Measurements from ENCODE around the gene CYP26B1.

Gene CYP26B1

DNA sequence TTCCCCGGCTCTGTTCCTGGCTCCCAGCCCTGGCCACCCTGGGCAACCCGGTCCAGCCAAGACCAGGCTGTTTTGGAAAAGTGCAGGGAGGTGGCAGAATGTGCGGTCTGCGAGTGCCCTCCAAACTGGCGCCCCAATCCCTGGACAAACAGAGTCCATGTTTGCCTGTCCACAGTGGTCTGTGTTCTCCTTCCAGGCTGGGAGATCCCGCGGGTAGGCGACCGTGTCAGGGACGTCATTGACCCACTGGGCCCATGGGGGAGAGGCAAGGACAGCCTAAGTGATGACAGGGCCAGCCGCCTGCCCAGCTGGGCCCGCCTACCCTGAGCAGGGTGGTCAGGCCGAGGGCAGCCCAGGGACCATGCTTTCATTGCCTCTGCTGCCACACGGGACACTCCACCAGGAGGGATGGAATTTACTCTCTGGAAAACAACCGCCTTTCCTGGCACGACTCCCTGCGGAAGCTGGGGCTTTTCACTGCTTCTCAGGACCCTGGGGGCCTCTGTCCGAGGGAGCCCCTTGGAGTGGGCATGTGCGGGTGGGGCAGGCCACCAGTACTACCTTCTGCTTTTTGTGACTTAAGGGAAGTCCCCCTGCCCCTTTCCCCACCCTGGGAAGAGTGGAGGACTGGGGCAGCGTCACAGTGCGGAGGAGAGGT, 20.1 kb downstream of the CYP26B1 start:
- no peak overlapping the region for H3K4me3 ChIP-seq (ENCODE audit: low read length)
- no peaks in the 10 kb centered on the region for H3K4me1 ChIP-seq (ENCODE audit: insufficient read depth, low read length)
- H3K9me3 ChIP-seq (ENCODE audit: low read length): no peaks in the 10 kb centered on the region
- no peaks in the 10 kb centered on the region for H3K36me3 ChIP-seq (ENCODE audit: insufficient read depth, low read length)
- peaks cover 13% of the 10 kb centered on the region for H3K27me3 ChIP-seq (ENCODE audit: insufficient read depth, low read length)
- H2AFZ ChIP-seq (ENCODE audit: low read depth, low read length): no peak overlapping the region

DNA sequence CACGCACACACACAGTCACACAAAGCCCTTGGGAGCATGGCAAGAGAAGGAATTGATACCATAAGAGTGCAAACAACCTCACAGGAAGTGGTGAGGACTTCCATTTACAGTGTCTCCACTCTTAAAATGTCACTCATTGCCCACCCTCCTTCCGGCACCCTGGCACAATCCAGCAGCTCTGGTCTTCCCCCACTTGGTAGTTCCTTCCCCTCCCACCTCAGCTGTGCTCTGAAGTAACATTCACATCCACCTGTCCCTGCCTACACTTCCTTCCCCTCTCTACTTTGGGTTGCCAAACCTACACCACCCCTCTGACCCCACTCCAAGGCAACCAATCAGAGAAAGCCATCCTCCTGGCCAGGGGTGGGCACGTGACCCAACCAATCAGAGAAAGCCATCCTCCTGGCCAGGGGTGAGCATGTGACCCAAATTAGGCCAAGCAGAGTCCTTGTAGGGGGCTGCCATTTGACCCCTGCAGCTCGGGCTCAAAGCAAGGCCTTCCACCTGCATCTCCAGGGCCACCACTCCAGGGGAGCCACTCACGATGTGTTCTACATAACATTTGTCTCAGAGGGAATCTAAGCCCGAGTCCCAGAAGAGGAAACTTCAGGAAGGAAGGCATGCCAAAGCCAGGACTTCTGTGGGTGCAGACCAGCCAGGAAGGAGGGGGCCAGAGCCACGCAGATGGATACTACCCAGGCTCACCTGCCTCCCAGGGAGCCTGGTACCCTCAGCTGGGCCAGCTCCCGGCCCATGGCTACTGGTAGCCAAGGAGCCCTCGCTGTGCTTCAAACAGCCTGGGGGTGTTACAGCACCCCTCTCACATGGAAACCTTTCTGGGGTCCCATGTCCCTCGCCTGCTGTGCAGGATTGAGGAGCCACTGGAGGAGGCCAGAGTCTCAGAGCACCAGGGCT, 21.2 kb downstream of the CYP26B1 start:
- Histone ChIP-seq H3K4me1 (ENCODE audit: insufficient read depth, low read length) (no peaks in the 10 kb centered on the region), H2AFZ (ENCODE audit: low read depth, low read length) (no peak overlapping the region), H3K36me3 (ENCODE audit: insufficient read depth, low read length) (no peaks in the 10 kb centered on the region)

GRCh38 chr2:72124376-72124775, 23.3 kb downstream of the CYP26B1 start:
- no peak overlapping the region for H3K4me3 ChIP-seq (ENCODE audit: low read length)
- no peaks in the 10 kb centered on the region for H3K27me3 ChIP-seq (ENCODE audit: insufficient read depth, low read length)

More for the DNA sequence above, 21.2 kb downstream of the CYP26B1 start:
- Histone ChIP-seq H3K9me3 (ENCODE audit: low read length) (no peaks in the 10 kb centered on the region), H3K27me3 (ENCODE audit: insufficient read depth, low read length) (peaks cover 8% of the 10 kb centered on the region), H3K4me3 (ENCODE audit: low read length) (no peak overlapping the region)

DNA sequence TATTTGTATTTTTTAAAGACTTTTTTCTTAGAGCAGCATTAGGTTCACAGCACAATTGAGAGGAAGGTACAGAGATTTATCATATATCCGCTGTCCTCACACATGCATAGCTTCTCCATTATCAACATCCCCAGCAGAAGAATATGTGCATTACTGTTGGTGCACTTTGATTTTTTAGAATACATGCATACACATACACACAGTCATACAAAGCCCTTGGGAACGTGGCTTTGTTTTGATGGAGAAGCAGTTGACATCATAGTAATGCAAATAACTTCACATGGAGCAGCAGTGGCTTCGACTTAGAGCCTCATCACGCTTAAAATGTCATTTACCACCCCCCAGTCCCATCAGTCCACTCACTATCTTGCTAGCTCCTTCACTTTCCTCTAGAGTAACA, 26.5 kb downstream of the CYP26B1 start:
- Histone ChIP-seq H3K4me1 (ENCODE audit: insufficient read depth, low read length) (peaks cover 2% of the 10 kb centered on the region), H3K36me3 (ENCODE audit: insufficient read depth, low read length) (no peaks in the 10 kb centered on the region), H2AFZ (ENCODE audit: low read depth, low read length) (no peak overlapping the region), H3K9me3 (ENCODE audit: low read length) (no peaks in the 10 kb centered on the region), H3K27me3 (ENCODE audit: insufficient read depth, low read length) (no peaks in the 10 kb centered on the region), H3K4me3 (ENCODE audit: low read length) (no peak overlapping the region)

More at GRCh38 chr2:72124376-72124775, 23.3 kb downstream of the CYP26B1 start:
- H3K9me3 ChIP-seq (ENCODE audit: low read length): no peaks in the 10 kb centered on the region
- no peak overlapping the region for H2AFZ ChIP-seq (ENCODE audit: low read depth, low read length)
- H3K36me3 ChIP-seq (ENCODE audit: insufficient read depth, low read length): no peaks in the 10 kb centered on the region
- no peaks in the 10 kb centered on the region for H3K4me1 ChIP-seq (ENCODE audit: insufficient read depth, low read length)

DNA sequence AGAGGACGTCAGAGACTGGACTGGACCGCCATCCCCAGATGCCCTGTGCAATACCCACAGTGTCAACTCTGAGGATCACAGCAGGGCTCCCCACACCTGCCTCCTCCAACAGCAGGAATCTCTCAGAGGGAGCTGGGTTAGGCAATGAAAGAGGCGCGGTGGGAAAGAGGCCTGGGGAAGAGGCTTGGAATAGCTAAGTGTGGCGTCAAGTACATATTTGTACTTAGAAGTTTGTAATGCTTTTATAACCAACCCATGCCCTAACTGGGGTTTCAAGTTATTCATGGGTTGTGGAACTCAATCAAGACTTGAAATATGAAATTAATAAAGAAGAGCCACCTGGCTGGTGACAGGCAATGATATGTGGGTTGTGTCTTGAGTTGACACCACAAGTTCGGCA, 28.7 kb downstream of the CYP26B1 start:
- Histone ChIP-seq H3K36me3 (ENCODE audit: insufficient read depth, low read length) (no peaks in the 10 kb centered on the region), H3K27me3 (ENCODE audit: insufficient read depth, low read length) (no peaks in the 10 kb centered on the region), H3K4me3 (ENCODE audit: low read length) (no peak overlapping the region), H2AFZ (ENCODE audit: low read depth, low read length) (no peak overlapping the region), H3K4me1 (ENCODE audit: insufficient read depth, low read length) (peaks cover 15% of the 10 kb centered on the region), H3K9me3 (ENCODE audit: low read length) (no peaks in the 10 kb centered on the region)

GRCh38 chr2:72118386-72118785, 29.3 kb downstream of the CYP26B1 start:
- Histone ChIP-seq H3K36me3 (ENCODE audit: insufficient read depth, low read length) (no peaks in the 10 kb centered on the region), H3K9me3 (ENCODE audit: low read length) (no peaks in the 10 kb centered on the region), H3K4me3 (ENCODE audit: low read length) (no peak overlapping the region), H3K4me1 (ENCODE audit: insufficient read depth, low read length) (peaks cover 15% of the 10 kb centered on the region), H3K27me3 (ENCODE audit: insufficient read depth, low read length) (no peaks in the 10 kb centered on the region), H2AFZ (ENCODE audit: low read depth, low read length) (no peak overlapping the region)

- Histone ChIP-seq H3K27me3 (ENCODE audit: insufficient read depth, low read length) (no peaks in the 10 kb centered on the region), H2AFZ (ENCODE audit: low read depth, low read length) (no peak overlapping the region), H3K4me3 (ENCODE audit: low read length) (no peak overlapping the region), H3K4me1 (ENCODE audit: insufficient read depth, low read length) (peaks cover 15% of the 10 kb centered on the region), H3K36me3 (ENCODE audit: insufficient read depth, low read length) (no peaks in the 10 kb centered on the region), H3K9me3 (ENCODE audit: low read length) (no peaks in the 10 kb centered on the region)
Measured at GRCh38 chr2:72117718-72118117, 29.9 kb downstream of the CYP26B1 start.

GRCh38 chr2:72117029-72117428, 30.6 kb downstream of the CYP26B1 start:
- no peaks in the 10 kb centered on the region for H3K36me3 ChIP-seq (ENCODE audit: insufficient read depth, low read length)
- H3K9me3 ChIP-seq (ENCODE audit: low read length): no peaks in the 10 kb centered on the region
- no peak overlapping the region for H3K4me3 ChIP-seq (ENCODE audit: low read length)
- no peaks in the 10 kb centered on the region for H3K27me3 ChIP-seq (ENCODE audit: insufficient read depth, low read length)
- no peak overlapping the region for H2AFZ ChIP-seq (ENCODE audit: low read depth, low read length)
- peaks cover 15% of the 10 kb centered on the region for H3K4me1 ChIP-seq (ENCODE audit: insufficient read depth, low read length)

- no peak overlapping the region for H3K4me3 ChIP-seq (ENCODE audit: low read length)
- no peaks in the 10 kb centered on the region for H3K9me3 ChIP-seq (ENCODE audit: low read length)
- H3K4me1 ChIP-seq (ENCODE audit: insufficient read depth, low read length): peaks cover 15% of the 10 kb centered on the region
- H2AFZ ChIP-seq (ENCODE audit: low read depth, low read length): no peak overlapping the region
- H3K36me3 ChIP-seq (ENCODE audit: insufficient read depth, low read length): no peaks in the 10 kb centered on the region
- no peaks in the 10 kb centered on the region for H3K27me3 ChIP-seq (ENCODE audit: insufficient read depth, low read length)
Measured at GRCh38 chr2:72116081-72116533, 31.6 kb downstream of the CYP26B1 start.

DNA sequence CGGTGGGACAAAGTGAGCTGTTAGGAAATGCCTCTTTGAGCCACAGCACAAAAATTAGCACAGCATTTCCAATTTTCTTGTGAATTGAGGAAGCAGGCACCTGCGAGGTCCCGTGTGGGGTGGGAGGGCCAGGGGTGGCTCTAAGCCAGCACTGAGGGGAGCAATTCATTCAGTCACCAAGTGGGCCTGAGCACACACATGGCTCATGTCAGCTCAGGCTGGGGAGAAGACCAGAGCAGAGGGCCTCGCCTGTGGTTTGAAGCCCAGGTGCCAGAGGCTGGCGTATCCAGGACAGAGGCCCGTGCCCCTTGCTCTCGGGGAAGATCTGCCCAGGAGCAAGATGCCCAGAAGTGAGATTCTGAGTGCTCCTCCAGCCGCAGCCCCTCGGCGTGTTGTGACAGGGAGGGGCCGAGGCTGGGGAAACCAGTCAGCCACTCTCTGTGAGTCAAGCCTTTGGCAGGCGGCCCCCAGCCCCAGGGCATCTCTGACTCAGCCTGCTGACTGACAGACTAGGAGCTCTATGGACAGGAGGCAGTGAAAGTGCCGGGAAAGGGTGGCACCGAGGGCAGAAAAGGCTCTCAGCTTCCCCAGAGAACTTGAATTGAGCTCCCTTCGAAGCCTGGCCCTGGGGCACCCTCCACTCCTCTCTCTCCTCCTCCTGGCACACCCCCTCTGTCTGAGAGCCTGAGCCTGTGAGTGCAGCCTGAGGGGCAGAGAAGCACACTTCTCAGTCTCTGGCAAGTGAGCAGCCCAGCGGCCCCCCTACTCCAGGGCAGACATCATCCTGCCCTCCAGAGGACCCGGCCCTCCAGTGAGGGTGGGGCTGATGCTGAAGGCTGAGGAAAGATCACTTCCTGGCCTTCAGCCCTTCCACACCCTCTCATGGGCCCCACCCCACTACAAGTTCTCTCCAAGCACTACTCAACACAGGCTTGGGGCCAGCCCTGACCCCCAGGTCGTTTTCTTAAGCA, 32.3 kb downstream of the CYP26B1 start:
- H3K36me3 ChIP-seq (ENCODE audit: insufficient read depth, low read length): no peaks in the 10 kb centered on the region
- no peaks in the 10 kb centered on the region for H3K27me3 ChIP-seq (ENCODE audit: insufficient read depth, low read length)
- H3K4me1 ChIP-seq (ENCODE audit: insufficient read depth, low read length): peaks cover 15% of the 10 kb centered on the region
- no peaks in the 10 kb centered on the region for H3K9me3 ChIP-seq (ENCODE audit: low read length)
- H3K4me3 ChIP-seq (ENCODE audit: low read length): no peak overlapping the region
- no peak overlapping the region for H2AFZ ChIP-seq (ENCODE audit: low read depth, low read length)

DNA sequence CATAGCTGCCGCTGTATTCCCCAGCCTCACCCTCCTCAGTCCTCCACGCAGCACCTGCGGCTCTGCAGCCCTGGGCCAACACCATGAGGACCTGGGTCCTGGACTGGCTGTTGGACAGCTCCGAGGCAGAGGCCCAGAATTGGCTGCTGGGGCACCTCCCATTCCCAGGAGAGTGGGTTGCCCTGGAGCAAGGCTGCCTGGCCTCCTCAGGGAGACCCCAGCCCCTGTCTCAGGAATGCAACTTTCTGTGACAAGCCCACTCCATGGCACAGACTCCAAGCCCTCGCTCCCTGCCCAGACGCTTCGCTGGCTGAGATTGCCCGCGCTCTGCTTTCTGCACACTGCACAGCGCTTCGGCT, 33.0 kb downstream of the CYP26B1 start:
- Histone ChIP-seq H3K27me3 (ENCODE audit: insufficient read depth, low read length) (no peaks in the 10 kb centered on the region), H3K4me1 (ENCODE audit: insufficient read depth, low read length) (peaks cover 15% of the 10 kb centered on the region), H2AFZ (ENCODE audit: low read depth, low read length) (no peak overlapping the region), H3K4me3 (ENCODE audit: low read length) (no peak overlapping the region), H3K9me3 (ENCODE audit: low read length) (no peaks in the 10 kb centered on the region), H3K36me3 (ENCODE audit: insufficient read depth, low read length) (no peaks in the 10 kb centered on the region)

GRCh38 chr2:72113847-72114692, 33.6 kb downstream of the CYP26B1 start:
- H3K27me3 ChIP-seq (ENCODE audit: insufficient read depth, low read length): no peaks in the 10 kb centered on the region
- no peak overlapping the region for H2AFZ ChIP-seq (ENCODE audit: low read depth, low read length)
- H3K4me3 ChIP-seq (ENCODE audit: low read length): no peak overlapping the region
- H3K4me1 ChIP-seq (ENCODE audit: insufficient read depth, low read length): peaks cover 15% of the 10 kb centered on the region
- no peaks in the 10 kb centered on the region for H3K36me3 ChIP-seq (ENCODE audit: insufficient read depth, low read length)
- no peaks in the 10 kb centered on the region for H3K9me3 ChIP-seq (ENCODE audit: low read length)
